Parathyroid adenoma (tissue), 2 donors: Measurements from ENCODE around the gene MYBPC3.

ENCODE experiments used
- H2AFZ ChIP-seq: fragments of 300-600 bp; sonication (generic); one replicate; pipeline ENCODE4 v1.7.0; 2017; ENCODE audit warnings: antibody characterized with exemption, mild to moderate bottlenecking
- H3K27ac ChIP-seq: fragments of 300-600 bp; sonication (generic); one replicate; pipeline ENCODE4 v1.7.0; 2017
- H3K27me3 ChIP-seq: fragments of 300-600 bp; sonication (generic); one replicate; pipeline ENCODE4 v1.7.0; 2017; ENCODE audit warnings: low read length; ENCODE audit not compliant: control insufficient read depth, insufficient read depth
- H3K36me3 ChIP-seq: fragments of 300-600 bp; sonication (generic); one replicate; pipeline ENCODE4 v1.7.0; 2017; ENCODE audit warnings: low read length; ENCODE audit not compliant: control insufficient read depth, insufficient read depth
- H3K4me1 ChIP-seq: fragments of 300-600 bp; sonication (generic); one replicate; pipeline ENCODE4 v1.7.0; 2017; ENCODE audit warnings: control low read depth
- H3K4me2 ChIP-seq: fragments of 300-600 bp; sonication (generic); one replicate; pipeline ENCODE4 v1.7.0; 2017; ENCODE audit warnings: low read length
- H3K4me3 ChIP-seq: fragments of 300-600 bp; sonication (generic); one replicate; pipeline ENCODE4 v1.7.0; 2017; ENCODE audit warnings: low read depth, low read length
- H3K79me2 ChIP-seq: fragments of 300-600 bp; sonication (generic); one replicate; pipeline ENCODE4 v1.7.0; 2017; ENCODE audit warnings: control low read depth
- H3K9ac ChIP-seq: fragments of 300-600 bp; sonication (generic); one replicate; pipeline ENCODE4 v1.7.0; 2017; ENCODE audit warnings: mild to moderate bottlenecking
- H3K9me3 ChIP-seq: fragments of 300-600 bp; sonication (generic); one replicate; pipeline ENCODE4 v1.7.0; 2017; ENCODE audit warnings: low read length; ENCODE audit not compliant: control insufficient read depth
- CTCF ChIP-seq: fragments of 300-600 bp; sonication (generic); IDR thresholded peaks from one replicate; pipeline ENCODE4 v1.7.0; 2017; ENCODE audit warnings: antibody characterized with exemption, mild to moderate bottlenecking
- donor health status: primary hyperparathyroidism.

Gene MYBPC3

GRCh38 chr11:47352556-47352955 lies at the start of gene MYBPC3:
Gene MYBPC3 (minus strand): TSS chr11:47352702. CDS start chr11:47352647, 55 bp downstream.
- Histone ChIP-seq H3K4me2 (no peak within 1 kb of the TSS), H2AFZ (no peak within 1 kb of the TSS), H3K79me2 (no peaks in the 10 kb centered on the region), H3K9me3 (no peaks in the 10 kb centered on the region), H3K9ac (no peak within 1 kb of the TSS), H3K4me1 (peaks cover 8% of the 10 kb centered on the region), H3K4me3 (no peak within 1 kb of the TSS), H3K27me3 (no peaks in the 10 kb centered on the region), H3K36me3 (no peaks in the 10 kb centered on the region), H3K27ac (no peak within 1 kb of the TSS)
- TF ChIP-seq CTCF: no peak

GRCh38 chr11:47400768-47401279 lies 48.3 kb upstream of the MYBPC3 start:
- no peak overlapping the region for H3K4me3 ChIP-seq
- H3K27ac ChIP-seq: peak overlapping the region; percentile 84

GRCh38 chr11:47399860-47400767 lies 47.6 kb upstream of the MYBPC3 start:
- no peak overlapping the region for H3K9ac ChIP-seq
- peak overlapping the region; percentile 84 for H3K27ac ChIP-seq
- peak overlapping the region; percentile 22 for H3K4me3 ChIP-seq
- no peaks in the 10 kb centered on the region for H3K79me2 ChIP-seq
- peaks cover 11% of the 10 kb centered on the region for H3K4me1 ChIP-seq
- no peaks in the 10 kb centered on the region for H3K36me3 ChIP-seq
- no peaks in the 10 kb centered on the region for H3K9me3 ChIP-seq
- no peak for TF ChIP-seq CTCF
- no peaks in the 10 kb centered on the region for H3K27me3 ChIP-seq
- peak overlapping the region; percentile 67 for H3K4me2 ChIP-seq
- peak overlapping the region; percentile 81 for H2AFZ ChIP-seq

More at GRCh38 chr11:47400768-47401279, 48.3 kb upstream of the MYBPC3 start:
- Histone ChIP-seq H3K27me3 (no peaks in the 10 kb centered on the region), H3K79me2 (no peaks in the 10 kb centered on the region), H3K36me3 (no peaks in the 10 kb centered on the region), H3K9ac (no peak overlapping the region), H3K9me3 (no peaks in the 10 kb centered on the region), H3K4me1 (peaks cover 11% of the 10 kb centered on the region), H2AFZ (peak overlapping the region; percentile 81), H3K4me2 (peak overlapping the region; percentile 67)
- no peak for TF ChIP-seq CTCF

- H3K4me3 ChIP-seq: no peak overlapping the region
- H3K9me3 ChIP-seq: no peaks in the 10 kb centered on the region
- H3K36me3 ChIP-seq: no peaks in the 10 kb centered on the region
- H3K27me3 ChIP-seq: no peaks in the 10 kb centered on the region
- TF ChIP-seq CTCF: no peak
- no peaks in the 10 kb centered on the region for H3K79me2 ChIP-seq
- H3K4me1 ChIP-seq: peaks cover 11% of the 10 kb centered on the region
- no peak overlapping the region for H2AFZ ChIP-seq
- no peak overlapping the region for H3K4me2 ChIP-seq
- no peak overlapping the region for H3K9ac ChIP-seq
- no peak overlapping the region for H3K27ac ChIP-seq
Observed at GRCh38 chr11:47398551-47398950, 46.0 kb upstream of the MYBPC3 start.
